DND-41 (cell line): ENCODE data around the gene MTCH1.
"Not testable (repeated sequence)": the region's sequence is repeated elsewhere in the genome, so short reads cannot be mapped to it uniquely, and the experiment has no call there.

ENCODE experiments used
- ATAC-seq: fragments of 200-7000 bp; cut with Tn5 transposase; 3 replicates; pipeline ENCODE4 v1.9.1; 2021; ENCODE audit warnings: low read depth; ENCODE audit not compliant: insufficient read depth
- DNase-seq: peaks from one replicate; pipeline ENCODE4 v3.0.0-alpha.2; 2020
- H2AFZ ChIP-seq: 2 replicates; pipeline ENCODE4 v1.6.0; 2012; ENCODE audit warnings: low read depth, low read length
- H3K27ac ChIP-seq: 2 replicates; pipeline ENCODE4 v1.5.1; 2012; ENCODE audit warnings: low read length, inconsistent platforms
- H3K27me3 ChIP-seq: fragments of 200-600 bp; sonication (generic); 2 replicates; pipeline ENCODE4 v1.6.0; 2012; ENCODE audit warnings: low read length, mild to moderate bottlenecking, inconsistent platforms; ENCODE audit not compliant: insufficient read depth, poor library complexity
- H3K36me3 ChIP-seq: 2 replicates; pipeline ENCODE4 v1.5.1; 2012; ENCODE audit warnings: low read length, inconsistent platforms; ENCODE audit not compliant: insufficient read depth
- H3K4me1 ChIP-seq: 2 replicates; pipeline ENCODE4 v1.5.1; 2012; ENCODE audit warnings: mild to moderate bottlenecking, low read length; ENCODE audit not compliant: insufficient read depth
- H3K4me2 ChIP-seq: 2 replicates; pipeline ENCODE4 v1.6.0; 2012; ENCODE audit warnings: mild to moderate bottlenecking, moderate library complexity, low read length, inconsistent platforms; ENCODE audit not compliant: insufficient read depth
- H3K4me3 ChIP-seq, 2 experiments: fragments of 200-600 bp in 1 of 2; shearing (Covaris generic) in 1 of 2; 2 replicates each; pipeline ENCODE4 v1.5.1; 2012 to 2016; ENCODE audit warnings: inconsistent platforms in 2 of 2, low read length in 2 of 2, mild to moderate bottlenecking in 2 of 2, low read depth in 1 of 2, moderate library complexity in 1 of 2
- H3K79me2 ChIP-seq: 2 replicates; pipeline ENCODE4 v1.6.0; 2012; ENCODE audit warnings: low read length, inconsistent platforms; ENCODE audit not compliant: insufficient read depth
- H3K9ac ChIP-seq: 2 replicates; pipeline ENCODE4 v1.6.0; 2012; ENCODE audit warnings: low read depth, mild to moderate bottlenecking, inconsistent platforms, low read length, moderate library complexity
- H3K9me3 ChIP-seq: 2 replicates; pipeline ENCODE4 v1.5.1; 2012; ENCODE audit warnings: low read length, moderate library complexity, mild to moderate bottlenecking, inconsistent platforms; ENCODE audit not compliant: insufficient read depth, severe bottlenecking
- H4K20me1 ChIP-seq: 2 replicates; pipeline ENCODE4 v1.6.0; 2012; ENCODE audit warnings: low read length; ENCODE audit not compliant: insufficient read depth
- EZH2 ChIP-seq: IDR thresholded peaks from 3 replicates; pipeline ENCODE4 v1.6.1; 2012; ENCODE audit warnings: borderline replicate concordance, low read depth, mild to moderate bottlenecking, moderate library complexity, low read length, inconsistent platforms; ENCODE audit not compliant: severe bottlenecking
- TF ChIP-seq, protein P1 (sequence below): IDR thresholded peaks from 2 replicates; pipeline ENCODE4 v1.5.1; 2012; ENCODE audit warnings: borderline replicate concordance, low read length, moderate library complexity, mild to moderate bottlenecking; ENCODE audit not compliant: poor library complexity, severe bottlenecking; ENCODE audit errors: extremely low read depth

The MTCH1 gene

DNA sequence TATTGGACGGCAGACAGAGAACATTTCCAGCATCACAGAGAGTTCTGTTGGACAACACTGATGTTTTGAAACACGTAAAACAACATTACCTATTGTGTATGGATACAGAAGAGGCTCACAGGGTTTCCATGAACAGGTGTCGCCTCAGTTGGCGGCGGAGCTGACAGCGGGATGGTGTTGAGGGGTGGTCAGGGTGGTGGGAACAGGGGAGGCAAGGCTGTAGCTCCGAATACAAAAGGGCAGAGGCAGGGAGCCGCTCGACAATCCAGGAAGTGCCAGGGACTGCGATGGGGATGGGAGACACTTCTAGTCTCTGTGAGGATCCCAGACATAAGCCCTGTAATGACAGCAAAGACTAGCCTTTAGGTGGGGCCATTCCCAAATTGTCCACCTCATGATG lies 46.0 kb downstream of the MTCH1 start:
- no peak for DNase-seq
- Histone ChIP-seq H2AFZ (no peak overlapping the region), H3K4me3 (no peak overlapping the region), H3K4me1 (no peaks in the 10 kb centered on the region), H3K9me3 (no peaks in the 10 kb centered on the region), H3K79me2 (no peaks in the 10 kb centered on the region), H3K9ac (no peak overlapping the region), H3K4me2 (no peak overlapping the region), H3K36me3 (no peaks in the 10 kb centered on the region), H3K27me3 (no peaks in the 10 kb centered on the region), H3K27ac (no peak overlapping the region), H4K20me1 (no peaks in the 10 kb centered on the region)
- no peak for ATAC-seq
- TF ChIP-seq EZH2: no peak
- TF ChIP-seq, protein P1, sequence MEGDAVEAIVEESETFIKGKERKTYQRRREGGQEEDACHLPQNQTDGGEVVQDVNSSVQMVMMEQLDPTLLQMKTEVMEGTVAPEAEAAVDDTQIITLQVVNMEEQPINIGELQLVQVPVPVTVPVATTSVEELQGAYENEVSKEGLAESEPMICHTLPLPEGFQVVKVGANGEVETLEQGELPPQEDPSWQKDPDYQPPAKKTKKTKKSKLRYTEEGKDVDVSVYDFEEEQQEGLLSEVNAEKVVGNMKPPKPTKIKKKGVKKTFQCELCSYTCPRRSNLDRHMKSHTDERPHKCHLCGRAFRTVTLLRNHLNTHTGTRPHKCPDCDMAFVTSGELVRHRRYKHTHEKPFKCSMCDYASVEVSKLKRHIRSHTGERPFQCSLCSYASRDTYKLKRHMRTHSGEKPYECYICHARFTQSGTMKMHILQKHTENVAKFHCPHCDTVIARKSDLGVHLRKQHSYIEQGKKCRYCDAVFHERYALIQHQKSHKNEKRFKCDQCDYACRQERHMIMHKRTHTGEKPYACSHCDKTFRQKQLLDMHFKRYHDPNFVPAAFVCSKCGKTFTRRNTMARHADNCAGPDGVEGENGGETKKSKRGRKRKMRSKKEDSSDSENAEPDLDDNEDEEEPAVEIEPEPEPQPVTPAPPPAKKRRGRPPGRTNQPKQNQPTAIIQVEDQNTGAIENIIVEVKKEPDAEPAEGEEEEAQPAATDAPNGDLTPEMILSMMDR: no peak

DNA sequence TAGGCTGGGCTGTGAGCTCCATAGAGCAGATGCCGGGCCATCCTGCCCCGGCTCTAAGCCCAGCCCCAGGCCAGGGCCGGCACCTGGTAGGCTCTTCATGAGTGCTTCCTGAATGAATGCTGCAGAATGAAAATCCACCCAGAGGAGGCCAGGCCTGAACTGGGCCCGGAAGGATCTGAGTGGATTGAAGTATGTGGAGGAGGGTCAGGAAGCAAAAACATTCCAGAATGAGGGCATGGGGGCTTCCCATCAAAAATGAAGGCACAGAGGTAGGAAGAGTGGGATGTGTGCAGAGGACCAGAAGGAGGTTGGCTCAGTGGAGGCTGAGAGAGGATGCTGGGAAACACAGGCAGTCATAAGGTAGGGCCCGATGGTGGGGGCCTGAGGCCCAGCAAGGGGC lies 47.0 kb downstream of the MTCH1 start:
- H3K36me3 ChIP-seq, DNase-seq, H3K9ac ChIP-seq, H3K4me1 ChIP-seq, H2AFZ ChIP-seq, H3K9me3 ChIP-seq, ATAC-seq, H3K79me2 ChIP-seq, H3K4me2 ChIP-seq, H3K27ac ChIP-seq, H3K27me3 ChIP-seq, H4K20me1 ChIP-seq, H3K4me3 ChIP-seq: not testable (repeated sequence)

DNA sequence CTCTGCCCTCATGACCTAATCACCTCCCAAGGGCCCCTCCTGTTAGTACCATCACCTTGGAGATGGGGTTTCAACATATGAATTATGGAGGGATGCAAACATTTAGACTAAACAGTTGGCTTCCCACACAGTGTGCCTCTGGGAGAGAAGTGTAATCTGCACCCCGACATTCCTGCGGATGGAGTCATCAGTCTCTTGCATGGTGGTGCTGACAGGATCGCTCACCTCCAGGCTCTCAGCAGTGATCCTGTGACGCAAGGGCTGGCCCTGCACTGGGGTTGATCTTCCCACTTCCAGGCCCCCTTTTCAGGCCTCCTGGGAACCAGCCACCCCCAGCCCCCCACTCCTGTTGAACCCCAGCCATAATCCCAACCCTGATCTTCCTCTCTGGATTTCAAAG lies 47.5 kb downstream of the MTCH1 start:
- Histone ChIP-seq H3K36me3 (no peaks in the 10 kb centered on the region), H3K4me3 (no peak overlapping the region), H3K27me3 (no peaks in the 10 kb centered on the region), H2AFZ (no peak overlapping the region), H3K79me2 (no peaks in the 10 kb centered on the region), H3K9ac (no peak overlapping the region), H3K9me3 (no peaks in the 10 kb centered on the region), H3K4me1 (no peaks in the 10 kb centered on the region), H3K27ac (no peak overlapping the region), H3K4me2 (no peak overlapping the region), H4K20me1 (no peaks in the 10 kb centered on the region)
- TF ChIP-seq, protein P1: no peak
- TF ChIP-seq EZH2: no peak
- DNase-seq (no peak), ATAC-seq (no peak)

DNA sequence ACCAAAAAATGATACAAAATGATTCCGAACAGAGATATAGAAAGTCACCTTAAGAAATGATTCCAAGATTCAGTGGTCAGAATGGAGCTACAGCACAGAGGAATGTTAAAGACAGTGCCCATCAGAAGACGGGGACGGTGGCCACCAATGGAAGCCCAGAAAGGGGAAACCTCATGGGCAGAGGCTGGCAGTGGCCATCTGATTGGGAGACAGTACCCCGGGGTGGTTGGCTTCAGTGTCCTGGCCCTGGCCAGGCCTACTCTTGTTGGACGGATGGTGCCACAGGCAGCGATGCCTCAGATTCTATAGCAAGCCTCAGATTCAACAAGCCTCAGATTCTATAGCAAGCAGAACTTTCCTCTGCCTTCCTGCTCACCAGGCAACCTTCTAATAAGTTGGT lies 48.1 kb downstream of the MTCH1 start:
- Histone ChIP-seq H3K27ac (no peak overlapping the region), H3K27me3 (no peaks in the 10 kb centered on the region), H3K79me2 (no peaks in the 10 kb centered on the region), H3K4me1 (no peaks in the 10 kb centered on the region), H3K4me3 (no peak overlapping the region), H3K4me2 (no peak overlapping the region), H2AFZ (no peak overlapping the region), H3K9ac (no peak overlapping the region), H3K9me3 (no peaks in the 10 kb centered on the region), H4K20me1 (no peaks in the 10 kb centered on the region), H3K36me3 (no peaks in the 10 kb centered on the region)
- TF ChIP-seq, protein P1: no peak
- no peak for TF ChIP-seq EZH2
- ATAC-seq (no peak), DNase-seq (no peak)
